ENCODE data around the gene AGL. TPM values are rescaled to one million over a fixed set of nuclear protein-coding genes. Genes with fewer than 3 reads are reported as not detected.
A peak's percentile ranks its signal among the peaks of the same experiment; 100 is the strongest.

The AGL gene
- total RNA-seq, 2 donors from 2014 or later: 89.2 to 102 TPM

DNA sequence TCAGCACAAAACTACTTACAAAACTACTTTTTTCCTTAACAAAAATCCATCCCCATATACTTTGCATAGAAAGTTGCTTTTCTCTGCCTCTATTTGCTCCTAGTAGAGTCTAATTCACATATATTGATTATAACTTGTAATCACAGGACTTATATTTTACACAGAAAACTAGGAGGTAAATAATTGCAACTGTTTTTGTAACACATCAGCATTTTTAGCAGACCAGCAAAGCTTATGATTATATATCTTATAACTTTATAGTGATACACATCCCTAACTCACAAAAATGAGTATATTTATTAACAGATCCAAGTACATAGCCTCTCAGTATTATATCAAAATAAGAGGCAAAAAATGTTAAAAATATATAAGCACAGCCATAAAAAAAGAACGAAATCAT is 102.4 kb downstream of the AGL start:
- 90% methylated on average over 1 of the region's 1 CpG; no CpG with 5 or more reads in 1 of the 2 experiments for WGBS, 2 experiments (ENCODE audit: insufficient coverage in 1 of 2, insufficient read length in 1 of 2)
- Histone ChIP-seq H3K4me3 (ENCODE audit: low read length) (no peak overlapping the region), H3K27ac (ENCODE audit: low read depth, low read length) (no peak overlapping the region), H3K9me3 (ENCODE audit: control insufficient read depth, low read length) (peaks cover 44% of the 10 kb centered on the region), H3K36me3 (ENCODE audit: control insufficient read depth, insufficient read depth, low read length) (no peaks in the 10 kb centered on the region), H3K27me3 (ENCODE audit: control insufficient read depth, insufficient read depth, low read length, poor library complexity, severe bottlenecking) (no peaks in the 10 kb centered on the region), H3K9ac (ENCODE audit: extremely low read depth, low read length, poor library complexity, severe bottlenecking) (no peak overlapping the region), H3K4me1 (ENCODE audit: control insufficient read depth, insufficient read depth, low read length) (peaks cover 7% of the 10 kb centered on the region)
- Mint-ChIP-seq H3K27ac (no peak overlapping the region), H3K4me3 (no peak overlapping the region), H3K4me1 (peaks cover 12% of the 10 kb centered on the region), H3K36me3 (ENCODE audit: low read depth) (peaks cover 9% of the 10 kb centered on the region), H3K9me3 (peaks cover 43% of the 10 kb centered on the region), H3K27me3 (ENCODE audit: insufficient read depth) (no peaks in the 10 kb centered on the region)
- DNase-seq: no peak
- TF ChIP-seq CTCF (conservative IDR thresholded peaks at IDR 0.05): no peak

DNA sequence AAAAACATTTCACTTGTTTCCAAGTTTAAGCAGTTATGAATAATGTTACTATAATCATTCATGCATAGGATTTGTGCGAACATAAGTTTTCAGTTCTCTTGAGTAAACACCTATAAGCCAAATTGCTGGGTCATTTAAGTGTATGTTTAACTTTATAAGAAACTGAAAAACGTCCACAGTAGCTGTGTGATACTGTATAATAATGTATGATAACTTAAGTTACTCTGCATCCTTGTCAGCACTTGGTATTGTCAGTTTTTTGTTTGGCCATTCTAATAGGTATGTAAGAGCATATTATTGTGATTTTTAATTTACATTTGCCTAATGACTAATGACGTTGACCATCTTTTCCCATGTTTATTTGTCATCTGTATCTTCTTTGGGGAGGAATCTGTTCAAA is 105.2 kb downstream of the AGL start:
- peaks cover 15% of the 10 kb centered on the region for H3K36me3 Mint-ChIP-seq (ENCODE audit: low read depth)
- peaks cover 52% of the 10 kb centered on the region for H3K9me3 ChIP-seq (ENCODE audit: control insufficient read depth, low read length)
- H3K4me1 Mint-ChIP-seq: peaks cover 15% of the 10 kb centered on the region
- no peak for TF ChIP-seq CTCF (conservative IDR thresholded peaks at IDR 0.05)
- H3K4me3 Mint-ChIP-seq: no peak overlapping the region
- peak overlapping the region; percentile 55 for H3K4me3 ChIP-seq (ENCODE audit: low read length)
- H3K27ac ChIP-seq (ENCODE audit: low read depth, low read length): no peak overlapping the region
- peaks cover 60% of the 10 kb centered on the region for H3K9me3 Mint-ChIP-seq
- no peak for DNase-seq
- H3K27ac Mint-ChIP-seq: no peak overlapping the region
- H3K27me3 ChIP-seq (ENCODE audit: control insufficient read depth, insufficient read depth, low read length, poor library complexity, severe bottlenecking): no peaks in the 10 kb centered on the region
- H3K36me3 ChIP-seq (ENCODE audit: control insufficient read depth, insufficient read depth, low read length): no peaks in the 10 kb centered on the region
- H3K9ac ChIP-seq (ENCODE audit: extremely low read depth, low read length, poor library complexity, severe bottlenecking): no peak overlapping the region
- H3K27me3 Mint-ChIP-seq (ENCODE audit: insufficient read depth): no peaks in the 10 kb centered on the region
- 83 to 95% methylated on average over 2 to 3 of the region's 3 CpGs for WGBS, 2 experiments (ENCODE audit: insufficient coverage in 1 of 2, insufficient read length in 1 of 2)
- peaks cover 5% of the 10 kb centered on the region for H3K4me1 ChIP-seq (ENCODE audit: control insufficient read depth, insufficient read depth, low read length)

- Mint-ChIP-seq H3K36me3 (ENCODE audit: low read depth) (peaks cover 15% of the 10 kb centered on the region), H3K4me3 (no peak overlapping the region), H3K9me3 (peaks cover 65% of the 10 kb centered on the region), H3K27ac (no peak overlapping the region), H3K27me3 (ENCODE audit: insufficient read depth) (no peaks in the 10 kb centered on the region), H3K4me1 (peaks cover 4% of the 10 kb centered on the region)
- Histone ChIP-seq H3K9me3 (ENCODE audit: control insufficient read depth, low read length) (peaks cover 52% of the 10 kb centered on the region), H3K4me3 (ENCODE audit: low read length) (peak overlapping the region; percentile 28), H3K4me1 (ENCODE audit: control insufficient read depth, insufficient read depth, low read length) (no peaks in the 10 kb centered on the region), H3K9ac (ENCODE audit: extremely low read depth, low read length, poor library complexity, severe bottlenecking) (no peak overlapping the region), H3K27ac (ENCODE audit: low read depth, low read length) (no peak overlapping the region), H3K27me3 (ENCODE audit: control insufficient read depth, insufficient read depth, low read length, poor library complexity, severe bottlenecking) (no peaks in the 10 kb centered on the region), H3K36me3 (ENCODE audit: control insufficient read depth, insufficient read depth, low read length) (no peaks in the 10 kb centered on the region)
- no peak for TF ChIP-seq CTCF (conservative IDR thresholded peaks at IDR 0.05)
- WGBS, 2 experiments (ENCODE audit: insufficient coverage in 1 of 2, insufficient read length in 1 of 2): 94 to 100% methylated on average over 1 to 2 of the region's 2 CpGs
- no peak for DNase-seq
Measured at GRCh38 chr1:99956755-99957154, 106.6 kb downstream of the AGL start.
